Pancreas (tissue), 10 donors: ENCODE data around the gene MYO7A. TPM values are rescaled to one million over a fixed set of nuclear protein-coding genes. Genes with fewer than 3 reads are reported as not detected.

Source experiments
- ATAC-seq, 4 donors: fragments of 200-7000 bp; cut with Tn5 transposase; one replicate each; pipeline versions ENCODE4 v1.8.0 to v1.9.1; 2020; ENCODE audit warnings: mild to moderate bottlenecking in 4 of 4, moderate library complexity in 4 of 4
- DNase-seq, 6 donors: peaks; one replicate each; pipeline ENCODE4 v3.0.0-alpha.2; 2020
- FAIRE-seq: peaks from 2 replicates; lab custom pipeline; 2012; peaks lifted over from hg19 to GRCh38; lab: Jason Lieb, UNC
- H3K27ac ChIP-seq, 4 donors: fragments of 200-600 bp; sonication (generic); 1 replicate in 3 of 4; 2 replicates in 1 of 4; pipeline versions ENCODE4 v1.5.0 to v1.8.0; 2020
- H3K27me3 ChIP-seq, 4 donors: fragments of 200-600 bp; one replicate each; pipeline ENCODE4 v1.8.0; 2021
- H3K36me3 ChIP-seq, 3 donors: fragments of 200-600 bp; sonication (generic) in 1 of 3; one replicate each; pipeline versions ENCODE4 v1.5.0 to v1.8.0; 2020 to 2021
- H3K4me1 ChIP-seq, 3 donors: fragments of 200-600 bp; one replicate each; pipeline ENCODE4 v1.8.0; 2021
- H3K4me3 ChIP-seq, 4 donors: fragments of 200-600 bp; sonication (generic) in 2 of 4; one replicate each; pipeline versions ENCODE4 v1.5.0 to v1.8.0; 2020 to 2021
- H3K9me3 ChIP-seq, 4 donors: fragments of 200-600 bp; one replicate each; pipeline ENCODE4 v1.8.0; 2021
- WGBS, 2 donors: extraction: QIAGEN DNeasy Blood & Tissue Kit; methylation state at CpG; one replicate each; pipeline ENCODE4 v1.1.7; 2013; 5-methylcytosine and 5-hydroxymethylcytosine counted together
- intact Hi-C, 3 donors: fragments of 100-400 bp; cut with DNase I; formaldehyde crosslinking; loops; one replicate each; pipeline versions ENCODE4 v1.11.1 to v1.14.2; 2022
- polyA plus RNA-seq, 2 donors: library from polyadenylated mRNA; stranded (reverse); fragments of 200-250 nt; gene quantifications; one replicate each; pipeline ENCODE4 v1.2.3, GENCODE V29; 2013
- total RNA-seq, 6 donors: library from RNA; stranded (reverse); fragmentation: NEBNext Ultra II Directional in 4 of 6; extraction: Animal tissue kit (Norgen Biotek cat#: 25700) in 4 of 6; gene quantifications; one replicate each; pipeline versions ENCODE4 v1.2.1 to v1.2.4, GENCODE V29; 2021 to 2023
- TF ChIP-seq, protein P1 (sequence below), 4 donors: fragments of 200-600 bp; sonication (generic) in 3 of 4; IDR thresholded peaks; one replicate each; pipeline versions ENCODE4 v1.5.0 to v1.8.0; 2021; ENCODE audit warnings: antibody characterized with exemption in 4 of 4
- donor health status: healthy with polysubstance abuse.
- donor health status: DM: no; HTN: no; CAD: no; lungs with moderate emphysema.
- donor health status: DM: no; HTN: no; CAD: no.
- donor health status: control.
- donor health status: control.
- donor health status: Bipolar disorder and iron deficiency.
- donor health status: DM: yes; HTN: yes; CAD: no.
- donor health status: DM: no; HTN: no; CAD: no.
- donor health status: DM: no; HTN: no; CAD: no.
- donor health status: DM: yes; HTN: yes; CAD: no.

MYO7A gene
- total and polyA plus RNA-seq, 8 donors: 3.8 to 13.3 (median 7.1) TPM

DNA sequence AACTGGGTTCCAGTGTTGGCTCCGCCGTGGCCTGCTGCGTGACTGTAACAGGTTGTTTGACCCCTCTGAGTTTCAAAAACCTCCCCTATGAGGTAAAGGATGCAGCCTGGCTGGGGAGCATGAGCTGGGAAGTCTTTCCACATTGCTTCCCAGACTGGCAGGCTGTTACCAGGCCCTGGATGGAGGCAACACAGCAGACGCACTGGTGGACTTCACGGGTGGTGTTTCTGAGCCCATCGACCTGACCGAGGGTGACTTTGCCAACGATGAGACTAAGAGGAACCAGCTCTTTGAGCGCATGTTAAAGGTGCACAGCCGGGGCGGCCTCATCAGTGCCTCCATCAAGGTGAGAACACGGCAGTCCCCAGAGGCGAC is 14.0 kb upstream of the MYO7A start:
- H3K27me3 ChIP-seq: no peaks in the 10 kb centered on the region
- no peak overlapping the region for H3K4me3 ChIP-seq
- no peaks in the 10 kb centered on the region for H3K9me3 ChIP-seq
- TF ChIP-seq, protein P1, sequence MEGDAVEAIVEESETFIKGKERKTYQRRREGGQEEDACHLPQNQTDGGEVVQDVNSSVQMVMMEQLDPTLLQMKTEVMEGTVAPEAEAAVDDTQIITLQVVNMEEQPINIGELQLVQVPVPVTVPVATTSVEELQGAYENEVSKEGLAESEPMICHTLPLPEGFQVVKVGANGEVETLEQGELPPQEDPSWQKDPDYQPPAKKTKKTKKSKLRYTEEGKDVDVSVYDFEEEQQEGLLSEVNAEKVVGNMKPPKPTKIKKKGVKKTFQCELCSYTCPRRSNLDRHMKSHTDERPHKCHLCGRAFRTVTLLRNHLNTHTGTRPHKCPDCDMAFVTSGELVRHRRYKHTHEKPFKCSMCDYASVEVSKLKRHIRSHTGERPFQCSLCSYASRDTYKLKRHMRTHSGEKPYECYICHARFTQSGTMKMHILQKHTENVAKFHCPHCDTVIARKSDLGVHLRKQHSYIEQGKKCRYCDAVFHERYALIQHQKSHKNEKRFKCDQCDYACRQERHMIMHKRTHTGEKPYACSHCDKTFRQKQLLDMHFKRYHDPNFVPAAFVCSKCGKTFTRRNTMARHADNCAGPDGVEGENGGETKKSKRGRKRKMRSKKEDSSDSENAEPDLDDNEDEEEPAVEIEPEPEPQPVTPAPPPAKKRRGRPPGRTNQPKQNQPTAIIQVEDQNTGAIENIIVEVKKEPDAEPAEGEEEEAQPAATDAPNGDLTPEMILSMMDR (IDR thresholded peaks at IDR 0.05): no peak
- no peaks in the 10 kb centered on the region for H3K36me3 ChIP-seq
- H3K27ac ChIP-seq: no peak overlapping the region
- WGBS, 2 donors: 87 to 88% methylated on average over 13 of the region's 13 CpGs
- intact Hi-C loops: loop anchor here in 1 of 3 donors (5.0 kb wide), 1 partner anchor 67 kb away; no protein-coding TSS in a partner anchor
- ATAC-seq: no peak
- H3K4me1 ChIP-seq: no peaks in the 10 kb centered on the region
- peak in 1 of 6 donors; percentile 38 for DNase-seq
- FAIRE-seq: no peak

DNA sequence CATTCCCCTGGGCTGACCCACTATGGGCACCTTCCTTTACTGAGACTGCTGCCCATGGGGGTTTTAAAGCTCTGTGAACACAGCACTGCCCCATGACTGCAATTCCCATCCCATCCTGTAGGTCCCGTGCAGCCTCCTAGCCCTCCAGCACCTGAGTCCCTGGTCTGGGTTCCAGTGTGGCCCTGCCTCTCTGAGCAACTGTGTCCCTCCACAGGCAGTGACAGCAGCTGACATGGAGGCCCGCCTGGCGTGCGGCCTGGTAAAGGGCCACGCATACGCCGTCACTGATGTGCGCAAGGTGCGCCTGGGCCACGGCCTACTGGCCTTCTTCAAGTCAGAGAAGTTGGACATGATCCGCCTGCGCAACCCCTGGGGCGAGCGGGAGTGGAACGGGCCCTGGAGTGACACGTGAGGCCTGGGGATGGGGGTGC is 12.8 kb upstream of the MYO7A start:
- TF ChIP-seq, protein P1 (IDR thresholded peaks at IDR 0.05): no peak
- no peaks in the 10 kb centered on the region for H3K4me1 ChIP-seq
- WGBS, 2 donors: 94 to 97% methylated on average over 16 of the region's 16 CpGs
- no peaks in the 10 kb centered on the region for H3K27me3 ChIP-seq
- FAIRE-seq: no peak
- intact Hi-C loops: no loop called here
- H3K4me3 ChIP-seq: no peak overlapping the region
- DNase-seq: peak in 2 of 6 donors; percentile 29 to 65
- ATAC-seq: no peak
- H3K27ac ChIP-seq: no peak overlapping the region
- H3K9me3 ChIP-seq: no peaks in the 10 kb centered on the region
- peaks cover 0 to 1% (median 0%) of the 10 kb centered on the region in 3 donors for H3K36me3 ChIP-seq

DNA sequence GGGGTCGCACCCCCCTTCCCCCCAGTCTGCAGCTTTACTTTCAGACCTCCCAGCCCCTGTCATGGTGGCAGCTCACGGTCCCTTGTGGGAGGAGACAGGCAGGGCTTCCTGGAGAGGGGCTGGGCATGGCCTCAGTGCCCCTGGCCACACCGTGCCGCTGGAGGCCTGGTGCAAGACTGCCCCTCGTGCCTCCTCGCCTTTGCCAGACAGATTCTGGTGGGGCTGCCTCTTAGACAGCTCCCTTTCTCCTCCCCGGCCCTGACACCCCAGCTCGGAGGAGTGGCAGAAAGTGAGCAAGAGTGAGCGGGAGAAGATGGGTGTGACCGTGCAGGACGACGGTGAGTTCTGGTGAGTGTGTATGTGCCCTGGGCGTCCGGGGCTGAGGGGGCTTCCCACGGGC is 12.1 kb upstream of the MYO7A start:
- DNase-seq: peak in 2 of 6 donors; percentile 21 to 31
- Histone ChIP-seq H3K9me3 (no peaks in the 10 kb centered on the region), H3K36me3 (peaks cover 0 to 9% (median 0%) of the 10 kb centered on the region in 3 donors), H3K27me3 (no peaks in the 10 kb centered on the region), H3K27ac (no peak overlapping the region), H3K4me3 (no peak overlapping the region), H3K4me1 (no peaks in the 10 kb centered on the region)
- no peak for ATAC-seq
- FAIRE-seq: no peak
- TF ChIP-seq, protein P1 (IDR thresholded peaks at IDR 0.05): no peak
- WGBS, 2 donors: 84 to 85% methylated on average over 15 of the region's 15 CpGs
- intact Hi-C loops: no loop called here

DNA sequence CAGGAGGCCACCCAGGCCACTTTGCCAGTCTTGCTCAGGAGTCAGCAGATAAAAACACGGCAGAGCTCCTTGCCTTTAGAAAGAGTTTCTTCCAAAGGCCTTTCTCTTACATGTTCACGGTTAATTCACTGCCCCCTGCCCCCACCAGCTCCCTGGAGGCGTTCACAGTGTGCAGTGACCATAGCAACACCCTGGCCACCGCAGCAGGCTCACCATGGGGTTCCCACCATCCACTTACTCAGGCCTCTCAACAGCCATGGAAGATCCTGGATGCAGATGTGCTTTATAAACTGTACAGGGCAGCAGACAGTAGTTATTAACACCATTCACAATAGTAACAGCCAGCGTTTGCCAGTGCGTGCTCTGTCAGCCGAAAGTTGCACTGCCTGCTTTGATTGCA is 10.6 kb upstream of the MYO7A start:
- intact Hi-C loops: no loop called here
- Histone ChIP-seq H3K4me3 (no peak overlapping the region), H3K27me3 (no peaks in the 10 kb centered on the region), H3K36me3 (peaks cover 0 to 12% (median 0%) of the 10 kb centered on the region in 3 donors), H3K27ac (no peak overlapping the region), H3K4me1 (no peaks in the 10 kb centered on the region), H3K9me3 (no peaks in the 10 kb centered on the region)
- ATAC-seq: no peak
- DNase-seq: no peak
- no peak for FAIRE-seq
- TF ChIP-seq, protein P1 (IDR thresholded peaks at IDR 0.05): no peak
- WGBS, 2 donors: 78% methylated on average over 7 of the region's 7 CpGs

DNA sequence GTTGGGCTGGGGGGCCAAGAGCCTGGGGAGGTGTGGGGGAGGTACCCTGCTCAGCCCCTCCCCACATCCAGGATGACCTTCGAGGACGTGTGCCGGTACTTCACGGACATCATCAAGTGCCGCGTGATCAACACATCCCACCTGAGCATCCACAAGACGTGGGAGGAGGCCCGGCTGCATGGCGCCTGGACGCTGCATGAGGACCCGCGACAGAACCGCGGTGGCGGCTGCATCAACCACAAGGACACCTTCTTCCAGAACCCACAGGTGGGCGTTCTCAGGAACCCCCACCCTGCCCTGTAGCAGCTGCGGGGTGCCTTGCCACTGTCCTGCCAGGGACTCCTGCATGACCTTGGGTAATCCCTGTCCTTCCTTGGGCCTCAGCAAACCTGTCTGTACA is 10.0 kb upstream of the MYO7A start:
- WGBS, 2 donors: 85 to 92% methylated on average over 17 of the region's 17 CpGs
- peaks cover 0 to 12% (median 0%) of the 10 kb centered on the region in 3 donors for H3K36me3 ChIP-seq
- intact Hi-C loops: no loop called here
- no peaks in the 10 kb centered on the region for H3K9me3 ChIP-seq
- DNase-seq (peak in 1 of 6 donors; percentile 37), FAIRE-seq (no peak), ATAC-seq (no peak)
- H3K27me3 ChIP-seq: no peaks in the 10 kb centered on the region
- no peak overlapping the region for H3K27ac ChIP-seq
- H3K4me1 ChIP-seq: no peaks in the 10 kb centered on the region
- no peak overlapping the region for H3K4me3 ChIP-seq
- TF ChIP-seq, protein P1 (IDR thresholded peaks at IDR 0.05): no peak
